HEK293T (cell line): ENCODE results near the gene CFAP68.

ENCODE experiments used
- CTCF ChIA-PET: fragments of 350-600 bp; formaldehyde crosslinking; extraction: SDS; loops from one replicate; lab custom pipeline; 2021; ENCODE audit warnings: antibody characterized with exemption, inconsistent platforms; lab: Yijun Ruan, JAX
- POLR2A ChIA-PET: fragments of 350-600 bp; formaldehyde crosslinking; extraction: SDS; loops from one replicate; lab custom pipeline; 2020; ENCODE audit warnings: antibody characterized with exemption, inconsistent platforms; lab: Yijun Ruan, JAX
- DNase-seq: peaks from one replicate; pipeline ENCODE4 v3.0.0; 2012; ENCODE audit warnings: mixed read lengths; ENCODE audit errors: extremely low spot score
- ARNT ChIP-seq: fragments of 450-650 bp; IDR thresholded peaks from 2 replicates; pipeline ENCODE4 v1.6.1; 2017; ENCODE audit warnings: mild to moderate bottlenecking
- BHLHE40 ChIP-seq: fragments of 450-650 bp; IDR thresholded peaks from 2 replicates; pipeline ENCODE4 v1.6.1; 2016; ENCODE audit warnings: mild to moderate bottlenecking, moderate library complexity, borderline replicate concordance
- CTBP1 ChIP-seq: fragments of 450-650 bp; IDR thresholded peaks from 2 replicates; pipeline ENCODE4 v1.6.1; 2016; ENCODE audit warnings: borderline replicate concordance
- ELF4 ChIP-seq: fragments of 450-650 bp; IDR thresholded peaks from 2 replicates; pipeline ENCODE4 v1.6.1; 2017; ENCODE audit warnings: antibody characterized with exemption
- FOXA1 ChIP-seq: fragments of 450-650 bp; IDR thresholded peaks from 2 replicates; pipeline ENCODE4 v1.6.1; 2016; ENCODE audit warnings: mild to moderate bottlenecking
- FOXK2 ChIP-seq: fragments of 450-650 bp; IDR thresholded peaks from 2 replicates; pipeline ENCODE4 v1.6.1; 2016; ENCODE audit warnings: mild to moderate bottlenecking
- FOXM1 ChIP-seq: fragments of 450-650 bp; IDR thresholded peaks from 2 replicates; pipeline ENCODE4 v1.6.1; 2017; ENCODE audit warnings: mild to moderate bottlenecking, borderline replicate concordance
- HDGF ChIP-seq: fragments of 450-650 bp; IDR thresholded peaks from 2 replicates; pipeline ENCODE4 v1.6.1; 2017; ENCODE audit warnings: antibody characterized with exemption, borderline replicate concordance
- L3MBTL2 ChIP-seq: fragments of 450-650 bp; conservative IDR thresholded peaks from 2 replicates; pipeline ENCODE4 v1.6.1; 2016; ENCODE audit warnings: mild to moderate bottlenecking
- LEF1 ChIP-seq: fragments of 450-650 bp; IDR thresholded peaks from 2 replicates; pipeline ENCODE4 v1.6.1; 2017; ENCODE audit warnings: mild to moderate bottlenecking, borderline replicate concordance
- NFRKB ChIP-seq: fragments of 450-650 bp; IDR thresholded peaks from 2 replicates; pipeline ENCODE4 v1.6.1; 2016; ENCODE audit warnings: mild to moderate bottlenecking, moderate library complexity
- PKNOX1 ChIP-seq: fragments of 450-650 bp; IDR thresholded peaks from 2 replicates; pipeline ENCODE4 v1.6.1; 2016
- SP1 ChIP-seq: fragments of 450-650 bp; IDR thresholded peaks from 2 replicates; pipeline ENCODE4 v1.6.1; 2017
- SUZ12 ChIP-seq: fragments of 450-650 bp; IDR thresholded peaks from 2 replicates; pipeline ENCODE4 v1.6.1; 2016; ENCODE audit warnings: mild to moderate bottlenecking
- TARDBP ChIP-seq: fragments of 450-650 bp; IDR thresholded peaks from 2 replicates; pipeline ENCODE4 v1.6.1; 2016
- ZNF384 ChIP-seq: fragments of 450-650 bp; IDR thresholded peaks from 2 replicates; pipeline ENCODE4 v1.6.1; 2016

CFAP68 gene, protein sequence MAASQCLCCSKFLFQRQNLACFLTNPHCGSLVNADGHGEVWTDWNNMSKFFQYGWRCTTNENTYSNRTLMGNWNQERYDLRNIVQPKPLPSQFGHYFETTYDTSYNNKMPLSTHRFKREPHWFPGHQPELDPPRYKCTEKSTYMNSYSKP

DNA sequence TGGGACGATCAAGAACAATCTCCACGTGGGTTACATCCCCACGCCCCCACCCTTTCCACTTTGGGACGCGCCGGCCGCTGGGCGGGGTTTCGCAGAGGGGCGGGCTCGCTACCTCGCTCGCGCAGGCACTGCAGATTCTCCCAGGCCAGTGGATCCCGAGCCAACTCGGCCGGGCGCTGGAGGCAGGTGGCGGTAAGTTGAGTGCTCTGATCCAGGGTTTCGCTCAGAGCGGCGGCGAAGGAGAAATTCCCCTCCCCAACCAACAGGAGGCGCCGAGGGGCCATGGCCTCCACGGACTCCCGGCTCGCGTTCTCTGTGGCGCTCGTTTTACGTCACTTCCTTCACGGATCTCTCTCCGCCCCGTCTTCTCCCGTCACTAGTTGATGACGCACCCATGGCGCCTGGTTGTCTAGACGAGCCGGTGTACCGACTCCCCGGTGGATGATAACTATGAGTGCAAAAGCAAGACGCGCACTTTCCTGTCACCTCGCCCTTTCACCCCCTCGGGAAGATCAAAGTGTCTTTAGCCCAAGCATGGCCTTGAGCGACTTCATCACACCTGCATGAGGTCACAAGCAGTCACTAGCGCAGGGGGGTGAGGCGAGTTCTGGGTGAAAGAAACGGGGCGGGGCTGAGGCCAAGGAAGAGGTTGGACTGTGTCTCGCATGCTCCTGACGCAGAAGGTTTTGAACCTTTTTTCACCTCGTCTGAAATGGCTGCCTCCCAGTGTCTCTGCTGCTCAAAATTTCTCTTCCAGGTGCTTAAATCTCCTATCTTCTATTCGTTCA is at the start of gene CFAP68, which contains the start of gene FDXACB1:
Gene CFAP68 (plus strand): TSS at position 693 of the 788 bp plus-strand sequence. CDS start 20 bp downstream, at position 713.
Gene FDXACB1 (minus strand): TSS at position 317 of the 788 bp plus-strand sequence. CDS start 33 bp downstream, at position 284.
- TF ChIP-seq L3MBTL2 (peak; percentile 46), FOXK2 (no peak), SUZ12 (no peak), ELF4 (no peak), PKNOX1 (peak; percentile 52; the same call in 1 of the 2 replicates), FOXA1 (no peak), ARNT (no peak), CTBP1 (peak; percentile 61; the same call in 1 of the 2 replicates), TARDBP (peak; percentile 68; the same call in 1 of the 2 replicates)
- ChIA-PET POLR2A (interaction anchor here (0.9 to 1.9 kb wide), 6 partner anchors 8 to 103 kb away, joined by 3 to 9 read pairs (median 4); partner anchors contain the start of gene ALG9), CTCF (interaction anchor here (0.9 kb wide), 1 partner anchor 103 kb away, joined by 3 read pairs; no protein-coding TSS in a partner anchor)
- DNase-seq = peak; percentile 97

GRCh38 chr11:111833524-111833923 is 45.8 kb upstream of the CFAP68 start:
- ChIA-PET CTCF (interaction anchor here (0.9 kb wide), 1 partner anchor 247 kb away, joined by 3 read pairs; no protein-coding TSS in a partner anchor), POLR2A (interaction anchor here (1.3 kb wide), 1 partner anchor 10 kb away, joined by 3 read pairs; no protein-coding TSS in a partner anchor)
- DNase-seq = no peak
- no peak for TF ChIP-seq LEF1
- TF ChIP-seq PKNOX1 = peak; percentile 65; the same call in 1 of the 2 replicates

GRCh38 chr11:111834432-111835163 is 44.7 kb upstream of the CFAP68 start:
- POLR2A ChIA-PET = interaction anchor here (0.9 kb wide), 1 partner anchor 40 kb away, joined by 3 read pairs; no protein-coding TSS in a partner anchor
- no peak for DNase-seq
- CTCF ChIA-PET = no interaction called here
- TF ChIP-seq HDGF = no peak
- TF ChIP-seq FOXA1 = no peak
- no peak for TF ChIP-seq SP1
- TF ChIP-seq CTBP1 = no peak
- no peak for TF ChIP-seq ZNF384
- no peak for TF ChIP-seq LEF1
- no peak for TF ChIP-seq BHLHE40
- TF ChIP-seq ELF4 = no peak
- TF ChIP-seq NFRKB = no peak

- no peak for DNase-seq
- ChIA-PET POLR2A (no interaction called here), CTCF (interaction anchor here (0.6 kb wide), 1 partner anchor 1026 kb away, joined by 3 read pairs; no protein-coding TSS in a partner anchor)
- TF ChIP-seq FOXM1 (no peak), TARDBP (no peak), SP1 (no peak), NFRKB (no peak), PKNOX1 (no peak), ELF4 (no peak), ZNF384 (no peak), FOXA1 (no peak), SUZ12 (no peak), L3MBTL2 (no peak), ARNT (no peak), FOXK2 (no peak), BHLHE40 (no peak), CTBP1 (no peak), LEF1 (no peak), HDGF (no peak)
Observed at GRCh38 chr11:111835665-111836064, 43.7 kb upstream of the CFAP68 start.

DNA sequence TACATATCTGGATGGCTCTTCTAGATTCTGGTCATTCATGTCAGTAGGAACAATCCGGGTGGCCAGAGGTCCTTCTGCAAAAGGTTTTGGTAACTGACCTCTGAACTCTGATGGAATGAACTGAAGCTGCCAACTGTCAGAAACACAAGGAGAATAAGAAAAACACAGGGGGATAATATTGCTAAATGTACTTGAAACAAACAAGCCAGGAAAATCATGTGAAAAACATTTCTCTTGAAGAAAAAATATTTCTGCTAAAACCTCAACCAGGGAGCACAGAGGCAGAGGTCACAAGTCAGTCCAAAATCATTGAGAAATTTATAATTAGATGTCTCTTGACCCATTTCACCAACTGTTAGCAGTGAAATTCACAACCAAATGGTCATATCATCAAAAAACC is 43.2 kb upstream of the CFAP68 start:
- ChIA-PET CTCF (no interaction called here), POLR2A (no interaction called here)
- no peak for DNase-seq
- TF ChIP-seq PKNOX1 = no peak
- no peak for TF ChIP-seq TARDBP
- TF ChIP-seq L3MBTL2 = no peak
- no peak for TF ChIP-seq ZNF384
- no peak for TF ChIP-seq FOXA1
- TF ChIP-seq LEF1 = no peak
- no peak for TF ChIP-seq BHLHE40
- TF ChIP-seq ARNT = no peak
- TF ChIP-seq CTBP1 = no peak
- no peak for TF ChIP-seq FOXK2
- TF ChIP-seq HDGF = no peak
- no peak for TF ChIP-seq SUZ12
- no peak for TF ChIP-seq FOXM1
- no peak for TF ChIP-seq NFRKB
- TF ChIP-seq SP1 = no peak
- no peak for TF ChIP-seq ELF4
